ENCODE results near the gene SHF.

Gene SHF

DNA sequence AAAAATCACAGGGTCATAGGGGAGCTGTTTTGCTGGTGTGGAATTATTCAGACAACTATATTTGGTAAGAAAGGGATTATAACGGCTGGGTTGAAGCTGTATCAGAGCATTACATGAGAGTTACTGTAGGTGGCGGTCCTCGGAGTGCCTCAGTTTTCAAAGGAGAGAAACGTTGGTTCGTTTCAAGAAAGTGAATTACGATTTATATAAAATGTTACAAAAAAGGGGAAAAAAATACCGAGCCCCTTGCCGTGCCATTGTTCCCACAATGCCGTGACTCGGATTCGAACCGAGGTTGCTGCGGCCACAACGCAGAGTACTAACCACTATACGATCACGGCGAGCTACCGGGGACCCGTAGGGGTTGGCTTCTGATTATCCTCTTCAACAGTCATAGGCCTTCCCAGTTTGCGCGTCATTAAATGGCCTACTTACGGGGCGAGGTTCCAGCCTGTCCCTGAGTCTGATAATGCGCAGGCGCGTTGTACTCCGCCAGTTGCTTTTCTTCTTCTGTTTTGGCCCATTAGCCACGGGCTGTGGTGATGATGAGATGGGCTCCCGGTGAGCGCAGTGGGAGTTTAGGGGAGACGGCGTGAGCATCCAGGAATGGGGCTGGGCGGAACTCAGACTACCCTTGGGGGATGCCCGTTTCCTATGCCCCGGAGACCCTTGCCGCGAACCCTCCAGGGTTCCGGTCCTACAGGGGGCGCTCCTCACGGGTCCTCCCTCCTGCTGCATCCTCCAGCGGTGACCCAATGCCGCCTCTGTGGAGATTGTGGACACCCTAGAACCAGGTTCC, 10.8 kb upstream of the SHF start:
- peak; percentile 95 for DNase-seq

DNA sequence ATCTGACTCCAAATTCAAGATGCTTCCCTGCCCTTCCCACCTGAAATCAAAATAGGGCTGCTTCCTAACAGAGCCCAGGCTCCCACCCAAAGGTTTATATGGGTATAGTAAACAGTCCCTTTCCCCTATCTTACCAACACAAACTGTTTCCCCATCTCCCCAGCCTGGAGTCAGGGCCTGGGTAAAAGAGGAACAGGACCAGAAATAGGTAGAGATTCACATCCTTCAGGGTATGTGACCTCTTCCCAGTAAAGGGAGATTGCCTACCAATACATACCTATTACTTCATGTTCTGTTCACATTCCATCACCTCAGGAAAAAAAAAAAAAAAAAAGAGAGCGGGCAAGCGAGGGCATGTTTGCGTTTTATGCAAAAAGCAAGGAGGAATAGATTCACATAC, 9.7 kb upstream of the SHF start:
- no peak for DNase-seq

DNA sequence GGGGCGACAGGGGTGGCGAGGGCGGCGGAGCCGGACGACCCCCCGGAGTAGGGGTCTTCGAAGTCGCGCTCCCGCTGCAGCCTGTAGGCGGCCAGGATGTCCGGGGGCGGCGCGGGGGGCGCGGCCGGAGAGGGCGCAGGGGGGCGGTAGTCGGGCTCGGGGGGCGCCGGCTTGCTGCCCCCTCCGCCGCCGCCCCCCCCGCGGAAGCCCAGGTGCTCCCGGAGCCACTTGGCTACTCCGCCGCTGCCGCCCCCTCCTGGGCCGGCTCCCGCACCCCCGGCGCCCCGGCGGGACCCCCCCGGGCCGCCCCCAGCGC, 230 bp downstream of the SHF start:
- no peak for DNase-seq

DNA sequence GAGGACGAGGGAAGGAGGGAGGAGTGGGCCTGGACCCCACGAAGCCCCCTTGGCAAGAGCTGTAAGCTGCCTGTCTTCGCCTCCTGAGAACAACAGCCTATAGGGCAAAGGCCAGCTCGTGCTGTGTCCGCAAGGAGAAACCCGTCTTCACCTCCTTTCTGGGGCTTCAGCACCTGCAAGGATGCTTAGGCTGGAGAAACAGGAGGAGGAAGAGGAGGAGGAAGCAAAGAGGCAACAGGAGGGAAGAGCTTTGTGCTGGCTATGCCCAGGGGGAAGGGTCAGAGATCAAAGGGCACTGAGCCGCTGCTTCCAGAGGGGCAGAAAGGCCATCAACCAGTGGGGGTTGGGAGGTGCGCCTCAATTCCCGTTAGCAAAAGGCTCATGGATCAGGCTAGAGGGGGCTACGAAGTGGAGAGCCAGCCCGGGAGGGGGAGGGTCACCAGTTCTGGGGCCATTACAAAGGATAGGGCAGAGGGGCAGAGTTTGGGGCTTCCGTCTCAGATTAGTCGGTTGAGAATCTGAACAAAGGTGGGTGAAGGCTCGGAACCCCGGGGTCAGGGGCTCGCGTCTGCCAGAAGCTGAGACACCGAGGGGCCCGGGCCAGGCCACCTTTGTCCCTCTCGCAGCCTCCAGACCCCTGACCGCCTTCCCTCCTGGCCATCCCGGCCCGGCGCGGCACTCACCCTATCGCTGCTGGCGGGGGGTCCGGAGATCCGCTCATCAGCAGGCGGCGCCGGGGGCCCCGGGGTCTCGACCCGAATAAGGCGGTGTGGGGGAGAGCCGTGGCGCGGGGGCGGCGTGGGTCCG, 792 bp downstream of the SHF start:
- DNase-seq, result no peak

DNA sequence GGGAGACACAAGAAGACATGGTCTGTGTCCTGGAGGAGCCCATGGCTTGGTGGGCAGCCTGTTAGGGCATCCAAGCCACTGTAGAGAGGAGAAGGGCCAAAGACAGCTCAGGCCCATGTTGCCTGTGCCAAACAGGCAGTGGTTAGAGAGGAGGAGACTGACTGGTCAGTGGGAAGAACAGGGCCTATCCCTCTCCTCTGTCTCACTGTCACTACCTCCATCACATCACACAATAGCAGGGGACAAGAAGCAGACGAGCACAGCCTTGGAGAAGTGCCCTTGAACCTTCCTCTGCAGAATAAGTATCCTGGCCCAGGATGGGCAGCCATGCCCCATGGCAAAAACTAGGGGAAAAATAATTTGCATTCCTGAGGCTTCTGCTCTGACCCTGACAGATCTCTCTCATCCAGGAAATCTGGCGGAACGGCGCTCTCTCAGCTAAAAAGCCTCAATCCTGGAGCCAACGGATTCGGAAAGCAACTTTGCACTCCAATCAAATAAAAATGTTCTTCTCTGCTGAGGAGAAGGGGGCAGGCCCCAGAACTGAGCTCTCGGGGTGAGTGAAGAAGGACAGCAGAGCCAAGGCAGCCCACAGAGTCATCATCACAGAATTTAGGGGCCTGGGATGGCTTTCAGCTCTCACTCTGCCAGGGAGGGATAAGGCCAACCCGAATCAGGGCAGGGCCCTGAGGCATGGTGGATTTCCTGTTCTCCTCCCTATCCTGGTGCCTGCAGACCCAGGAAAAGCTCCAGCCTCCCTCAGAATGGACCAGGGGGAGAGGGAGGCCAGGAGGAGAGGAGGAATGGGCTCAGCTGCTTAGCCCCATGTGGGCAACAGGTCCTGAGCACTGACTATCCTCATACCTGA, 1.6 kb downstream of the SHF start:
- peak; percentile 24 for DNase-seq

DNA sequence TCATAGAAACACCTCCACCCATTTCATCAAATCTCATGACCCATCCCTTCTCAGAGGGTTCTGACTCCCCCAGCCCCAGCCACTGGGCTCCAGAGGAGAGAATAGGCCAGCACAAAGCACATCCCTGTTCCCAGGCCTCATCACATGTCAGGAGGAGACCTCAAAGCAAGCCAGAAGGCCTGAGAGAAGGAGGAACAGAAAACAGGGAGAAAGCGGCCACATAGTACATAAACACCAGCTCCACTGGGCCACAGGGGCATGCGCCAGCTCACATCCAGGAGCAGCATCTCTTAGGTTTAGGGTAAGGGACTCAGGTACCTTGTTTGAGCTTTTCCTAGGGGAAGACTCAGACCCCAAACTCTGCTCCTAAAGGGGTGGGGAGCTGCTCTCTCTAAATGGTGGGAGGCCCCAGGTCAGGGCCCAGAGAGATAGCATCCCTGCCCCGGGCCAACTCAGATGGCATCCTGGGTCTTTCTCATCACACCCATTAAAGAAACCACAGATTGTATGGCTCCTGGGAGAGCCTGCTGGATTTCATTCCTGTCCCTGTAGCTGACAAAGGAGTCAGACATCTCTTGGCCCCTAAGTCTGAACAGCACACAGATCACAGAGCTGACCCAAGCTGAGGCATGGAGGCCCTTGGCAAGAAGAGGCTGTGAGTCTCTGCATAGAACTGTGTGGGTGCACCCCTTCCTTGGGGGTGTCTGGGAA, 2.5 kb downstream of the SHF start:
- no peak for DNase-seq

DNA sequence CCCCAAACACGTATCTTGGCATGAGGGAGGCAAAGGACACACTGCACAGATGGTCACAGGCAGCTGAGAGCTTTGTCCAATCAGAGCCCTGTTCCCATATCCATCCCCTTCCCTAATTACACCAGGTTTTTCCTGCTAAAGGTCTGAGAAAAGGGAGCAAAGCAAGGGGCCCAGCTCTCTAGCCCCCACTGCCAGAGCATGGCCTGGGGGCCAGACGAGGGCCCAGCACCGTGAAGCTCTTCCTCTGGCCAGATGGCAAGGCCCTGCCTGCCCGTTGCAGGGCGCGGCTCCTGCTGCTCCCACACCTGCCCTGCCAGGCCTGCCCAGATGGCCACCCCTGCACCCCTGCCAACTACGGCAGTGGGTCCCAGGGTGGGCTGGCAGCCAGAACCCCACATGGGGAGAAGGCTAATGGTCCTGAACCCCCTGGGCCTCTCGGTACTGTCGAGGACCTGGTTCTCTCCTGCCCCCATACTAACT, 3.2 kb downstream of the SHF start:
- DNase-seq, result no peak

DNA sequence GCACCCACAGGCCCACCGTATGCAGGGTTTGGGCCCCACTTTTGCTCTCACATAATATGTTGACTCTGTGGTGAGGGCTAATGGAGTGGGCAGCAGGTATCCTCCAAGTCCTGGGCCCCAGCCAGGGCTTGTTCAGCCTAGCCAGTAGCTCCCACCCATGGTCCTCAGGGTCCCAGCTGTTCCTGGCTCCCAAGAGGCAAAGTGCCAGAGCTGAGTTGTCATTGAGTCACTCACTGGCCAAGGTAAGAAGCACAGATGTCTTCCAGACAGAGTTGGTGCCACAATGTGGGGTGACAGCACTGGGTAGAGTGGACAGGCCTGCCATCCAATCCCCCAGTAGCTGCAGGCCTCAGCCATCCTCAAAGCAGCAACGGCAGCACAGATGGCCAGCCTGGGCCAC, 4.3 kb downstream of the SHF start:
- DNase-seq, result no peak

DNA sequence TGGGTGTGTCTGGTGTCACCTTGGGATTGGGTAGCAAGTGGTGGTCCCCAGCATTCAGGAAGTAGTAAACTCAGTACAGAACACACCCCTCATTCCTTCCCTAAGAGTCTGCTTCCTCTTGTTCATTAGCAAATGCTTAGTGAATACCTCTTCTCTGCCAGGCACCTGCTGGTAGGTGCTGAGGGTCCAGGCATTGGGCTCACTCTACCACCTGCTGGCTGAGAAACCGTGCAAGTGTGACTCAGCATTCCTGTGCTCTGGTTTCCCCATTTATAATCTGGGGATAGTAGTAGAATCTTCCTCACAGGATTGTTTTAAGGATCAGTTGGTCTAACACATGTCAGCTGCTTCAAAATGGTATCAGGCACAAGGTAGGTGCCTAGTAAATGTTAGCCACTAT, 4.8 kb downstream of the SHF start:
- DNase-seq, result no peak

DNA sequence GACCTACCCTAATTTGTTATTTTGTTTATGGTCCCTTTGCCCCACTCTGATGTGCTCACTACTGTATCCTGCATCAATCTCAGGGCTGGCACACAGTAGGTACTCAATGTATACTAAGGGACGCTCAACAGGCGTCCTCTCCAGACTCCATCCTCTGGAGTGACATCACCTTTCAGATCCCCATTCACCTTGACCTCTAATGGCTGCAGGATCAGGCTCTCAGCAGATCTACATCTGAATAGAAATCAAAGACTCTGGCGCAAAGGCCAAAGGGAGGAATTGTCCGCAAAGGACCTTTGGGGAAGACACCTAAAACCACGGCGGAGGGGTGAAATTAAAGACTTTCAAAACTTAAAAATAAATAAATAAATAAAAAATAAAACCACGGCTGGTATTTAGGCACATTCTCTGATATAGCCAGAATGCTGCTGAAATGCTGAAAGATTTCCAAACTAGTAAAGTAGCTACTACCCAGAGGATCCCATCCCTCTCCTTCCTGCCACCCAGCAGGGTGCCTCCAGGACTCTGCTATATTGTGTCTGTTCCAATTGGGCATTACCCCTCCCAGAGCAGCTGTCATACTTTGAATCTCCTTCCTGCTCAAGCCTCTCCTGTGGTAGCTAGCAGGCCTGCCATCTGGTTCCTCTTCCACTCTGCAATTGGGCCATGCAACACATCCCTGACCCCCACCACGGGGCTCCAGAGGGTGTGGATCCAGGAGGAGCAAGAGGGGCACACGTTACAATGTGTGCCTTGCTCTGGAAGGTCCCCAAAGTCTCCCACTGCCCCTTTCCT, 6.1 kb downstream of the SHF start:
- DNase-seq, result no peak

DNA sequence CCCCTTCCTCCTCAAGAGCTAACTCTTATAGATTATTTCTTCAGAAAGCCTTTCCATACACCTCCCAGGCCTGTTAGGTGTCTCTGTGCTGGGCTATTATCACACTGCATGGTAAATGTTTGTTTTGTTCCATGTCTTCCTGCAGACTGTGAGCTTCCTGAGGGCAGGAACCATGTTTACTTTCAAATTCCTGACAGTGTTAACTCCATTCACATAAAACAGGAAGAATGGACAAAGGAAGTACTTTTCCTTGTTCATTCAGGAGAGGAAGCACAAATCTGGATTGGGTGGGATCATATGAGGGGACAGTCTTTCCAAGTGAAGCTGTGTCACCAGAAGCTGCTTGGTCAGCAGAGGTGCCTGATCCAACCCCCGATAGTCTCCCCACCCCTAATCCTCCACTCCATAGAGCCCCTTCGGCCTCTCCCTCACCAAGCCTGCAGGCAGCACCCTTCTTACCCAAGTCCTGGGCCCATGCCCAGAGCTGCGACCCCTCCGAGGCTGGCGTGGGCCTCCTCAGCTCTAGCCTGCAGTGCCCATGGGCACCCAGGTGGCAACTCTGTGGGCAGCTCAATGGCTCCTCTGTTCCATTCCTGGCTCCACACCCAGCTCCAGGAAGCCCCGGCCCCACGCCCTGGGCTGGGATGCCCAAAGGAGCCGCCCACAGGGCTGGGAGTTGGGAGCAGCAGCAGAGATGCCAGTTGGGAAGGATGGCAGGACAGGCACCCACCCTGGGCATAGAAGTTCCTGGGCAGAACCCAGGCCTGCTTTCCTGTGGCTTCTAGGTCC, 6.9 kb downstream of the SHF start:
- no peak for DNase-seq

DNA sequence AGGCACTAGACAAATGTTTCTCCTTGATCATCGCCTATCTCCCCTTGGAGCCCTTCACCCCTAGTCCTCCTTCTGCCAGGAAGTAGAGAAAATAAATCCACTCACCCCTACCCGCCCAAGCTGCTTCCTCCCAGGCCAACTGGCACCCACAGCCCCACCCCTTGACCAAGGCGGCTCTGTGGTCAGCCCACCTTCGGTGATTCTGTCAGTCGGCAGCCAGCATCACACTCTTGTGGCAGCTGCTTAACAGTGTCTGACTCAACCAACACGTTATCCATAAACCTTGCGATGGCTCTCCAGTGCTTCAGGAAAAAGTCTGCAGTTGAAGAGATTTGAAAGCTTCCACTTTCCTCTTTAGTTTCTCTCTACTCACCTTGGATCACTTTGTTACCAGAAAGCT, 7.6 kb downstream of the SHF start:
- no peak for DNase-seq

DNA sequence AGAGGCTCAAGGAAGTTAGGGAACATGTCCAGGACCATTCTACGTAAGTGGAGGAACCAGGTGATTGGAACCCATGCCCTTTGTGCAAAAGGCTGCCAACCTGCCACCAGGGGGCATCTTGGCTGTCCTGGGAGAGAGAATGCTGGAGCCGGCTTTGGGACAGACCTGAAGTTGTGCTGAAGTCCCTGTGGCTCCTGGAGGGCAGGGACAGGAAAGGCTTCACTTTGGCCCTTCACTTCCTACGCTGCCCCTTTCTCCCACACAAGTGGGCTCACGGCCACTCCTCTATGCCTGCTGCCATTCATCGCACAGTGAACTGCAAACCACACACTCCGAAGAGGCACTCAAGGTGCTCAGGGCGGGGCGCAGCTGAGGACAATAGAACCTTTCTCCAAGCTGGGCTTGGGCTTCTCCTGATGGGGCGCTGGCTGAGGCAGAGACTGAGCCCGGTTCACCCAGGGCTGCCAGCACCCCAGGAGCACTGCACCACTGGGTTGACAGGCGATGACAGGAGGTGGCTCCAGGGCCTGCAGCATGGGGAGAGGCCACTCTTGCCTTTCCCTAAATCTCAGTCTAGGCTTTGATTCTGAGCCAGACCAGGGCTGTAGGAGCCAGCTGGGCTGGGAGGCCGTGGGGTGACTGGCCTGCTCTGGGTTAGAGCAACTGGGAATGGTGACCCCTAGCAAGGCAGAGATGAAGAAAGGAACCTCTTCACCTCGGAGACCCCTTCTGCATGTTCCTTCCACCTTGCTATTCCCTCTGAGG, 8.4 kb downstream of the SHF start:
- peak; percentile 32 for DNase-seq

DNA sequence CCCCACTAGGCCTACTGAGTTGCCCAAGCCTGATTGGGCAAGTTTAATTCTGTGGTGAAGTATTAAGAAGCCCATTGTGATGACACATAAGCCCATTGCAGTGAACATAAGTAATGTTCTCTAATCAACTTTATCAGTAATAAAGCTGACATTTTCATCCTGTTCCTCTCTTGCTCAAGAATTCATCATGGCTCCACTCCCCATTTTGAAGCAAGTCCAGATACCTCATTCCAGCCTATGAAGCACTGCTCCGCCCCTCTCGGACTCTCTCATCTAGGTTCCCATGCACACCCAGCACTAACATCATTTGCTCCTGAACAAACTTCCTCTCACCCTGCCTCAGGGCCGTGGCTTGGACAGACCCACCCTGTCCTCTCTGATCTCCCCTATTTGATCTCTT, 10.5 kb downstream of the SHF start:
- DNase-seq, result no peak

DNA sequence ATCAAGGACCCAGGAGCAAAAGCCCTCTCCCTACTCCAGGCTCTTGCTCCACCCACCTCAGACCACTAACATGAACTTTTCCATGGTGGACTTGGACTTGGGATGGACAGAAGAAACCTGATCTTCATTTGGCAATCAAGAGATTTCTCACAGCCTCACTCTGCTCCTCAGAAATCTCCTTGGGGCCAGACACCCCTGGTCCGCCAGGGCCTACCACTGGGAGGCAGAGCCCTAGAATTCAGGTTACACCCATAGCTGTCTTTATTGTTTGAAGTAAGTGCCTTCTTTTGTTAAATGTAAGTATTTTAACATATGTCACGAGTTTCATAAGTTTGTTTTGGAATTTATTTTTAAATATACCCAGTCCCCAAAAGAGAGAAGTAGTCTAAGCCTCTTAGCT, 13.2 kb downstream of the SHF start:
- no peak for DNase-seq

DNA sequence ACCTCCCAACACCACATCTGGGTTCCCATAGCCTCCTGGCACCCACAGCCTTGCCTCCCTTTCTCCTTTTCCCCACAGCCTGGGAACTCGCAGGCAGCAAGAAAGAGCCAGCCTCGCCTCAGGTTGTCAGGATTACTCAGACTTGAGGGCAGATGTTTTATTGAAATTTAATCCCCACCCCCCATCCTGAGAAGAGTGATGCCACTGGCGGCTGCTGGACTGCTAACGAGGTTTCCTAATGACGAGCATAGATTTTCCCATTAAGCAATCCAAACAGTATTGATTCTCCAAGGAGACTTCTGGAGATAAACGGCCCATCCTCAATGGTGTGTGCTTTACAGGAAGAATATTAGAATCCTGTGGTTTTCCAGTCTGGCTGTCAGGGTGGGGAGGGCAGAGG, 13.7 kb downstream of the SHF start:
- DNase-seq, result no peak

DNA sequence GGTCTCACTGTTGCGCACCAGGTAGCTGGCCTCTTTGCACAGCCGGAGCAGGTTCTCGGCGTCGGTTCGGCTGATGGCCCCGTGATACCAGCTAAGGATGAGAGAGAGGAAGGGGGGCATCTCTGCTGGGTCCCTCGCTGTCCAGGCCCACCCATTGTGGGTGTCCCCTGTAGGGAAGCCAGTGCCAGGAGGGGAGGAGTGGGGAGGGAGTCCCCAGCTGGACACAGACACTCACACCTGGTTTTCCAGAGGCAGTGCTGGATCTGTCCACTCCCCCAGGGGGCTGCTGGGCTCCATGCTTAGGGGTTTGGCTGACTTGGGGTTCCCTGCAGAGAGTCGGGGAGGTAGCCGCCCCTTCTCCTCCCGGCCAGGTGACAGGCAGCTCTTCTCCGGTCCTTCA, 15.9 kb downstream of the SHF start:
- no peak for DNase-seq

DNA sequence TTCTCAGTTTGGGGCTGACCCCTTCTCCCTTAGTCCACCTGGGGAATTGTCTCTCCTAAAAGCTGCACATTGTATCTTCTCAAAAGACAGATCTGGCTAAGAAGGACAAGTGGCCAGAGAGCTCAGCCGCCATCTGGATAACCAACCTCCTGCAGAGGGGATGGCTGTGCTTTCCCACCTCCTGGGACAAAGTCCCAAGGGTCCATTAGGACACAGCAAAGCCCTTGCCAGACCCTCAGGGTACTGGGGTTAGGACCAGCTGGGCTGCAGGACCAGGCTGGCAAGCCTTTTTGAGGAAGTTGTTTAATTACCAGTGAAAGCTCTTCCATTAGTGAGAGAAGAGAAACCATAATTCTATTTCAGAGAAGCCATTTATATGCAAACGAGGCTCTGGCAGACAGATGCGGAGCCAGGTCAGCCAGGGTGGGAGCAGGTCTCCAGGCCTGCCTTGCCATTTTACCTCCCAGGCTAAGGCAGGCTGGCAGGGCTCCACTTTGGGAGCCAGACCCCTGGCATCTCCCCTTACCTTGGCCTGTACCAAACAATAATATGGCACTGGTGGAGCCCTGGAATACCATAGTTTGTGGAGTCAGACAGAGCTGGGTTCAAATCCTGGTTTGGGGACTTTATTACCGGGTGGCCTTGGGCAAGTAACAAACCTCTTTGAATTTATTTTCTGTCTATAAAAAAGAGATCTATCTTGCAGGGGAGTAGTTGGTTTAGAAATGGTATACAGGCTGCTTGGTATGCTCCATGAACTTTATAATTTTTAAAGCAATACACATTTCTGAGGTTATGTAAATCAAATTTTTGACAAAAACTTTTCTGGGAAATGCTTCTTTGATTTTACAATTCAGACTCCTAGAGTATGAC, 17.9 kb downstream of the SHF start:
- DNase-seq, result no peak

All from fibroblast of skin of back (primary cell).